NB4 (cell line): ENCODE data around the gene CD302.

Source experiments
- POLR2A ChIP-seq: IDR thresholded peaks from 2 replicates; pipeline ENCODE4 v1.6.1; 2011; ENCODE audit warnings: mild to moderate bottlenecking; ENCODE audit not compliant: insufficient read length; ENCODE audit errors: extremely low read depth
- TF ChIP-seq, protein P1 (sequence below): IDR thresholded peaks from one replicate; pipeline ENCODE4 v1.5.1; 2012; ENCODE audit warnings: low read depth, low read length

DNA sequence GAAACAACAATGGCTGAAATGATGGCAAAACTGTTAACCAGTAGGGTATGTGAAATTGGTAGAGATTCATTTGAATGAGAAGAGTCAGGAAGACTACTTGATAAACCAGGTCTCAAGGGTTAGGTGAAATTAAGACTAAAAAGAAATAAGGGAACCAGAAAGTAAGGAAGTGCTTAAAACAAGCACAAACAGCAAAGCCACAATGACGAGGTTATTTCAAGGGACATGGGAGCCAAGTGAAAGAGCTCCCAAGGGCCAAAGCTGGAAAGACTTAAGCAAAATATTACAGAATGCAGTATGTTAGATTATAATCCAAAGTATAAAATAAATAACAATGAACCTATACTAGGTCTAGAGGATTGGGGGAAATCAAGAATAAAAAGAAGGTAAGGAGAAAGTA lies 19.3 kb upstream of the CD302 start:
- no peak for TF ChIP-seq POLR2A
- TF ChIP-seq, protein P1, sequence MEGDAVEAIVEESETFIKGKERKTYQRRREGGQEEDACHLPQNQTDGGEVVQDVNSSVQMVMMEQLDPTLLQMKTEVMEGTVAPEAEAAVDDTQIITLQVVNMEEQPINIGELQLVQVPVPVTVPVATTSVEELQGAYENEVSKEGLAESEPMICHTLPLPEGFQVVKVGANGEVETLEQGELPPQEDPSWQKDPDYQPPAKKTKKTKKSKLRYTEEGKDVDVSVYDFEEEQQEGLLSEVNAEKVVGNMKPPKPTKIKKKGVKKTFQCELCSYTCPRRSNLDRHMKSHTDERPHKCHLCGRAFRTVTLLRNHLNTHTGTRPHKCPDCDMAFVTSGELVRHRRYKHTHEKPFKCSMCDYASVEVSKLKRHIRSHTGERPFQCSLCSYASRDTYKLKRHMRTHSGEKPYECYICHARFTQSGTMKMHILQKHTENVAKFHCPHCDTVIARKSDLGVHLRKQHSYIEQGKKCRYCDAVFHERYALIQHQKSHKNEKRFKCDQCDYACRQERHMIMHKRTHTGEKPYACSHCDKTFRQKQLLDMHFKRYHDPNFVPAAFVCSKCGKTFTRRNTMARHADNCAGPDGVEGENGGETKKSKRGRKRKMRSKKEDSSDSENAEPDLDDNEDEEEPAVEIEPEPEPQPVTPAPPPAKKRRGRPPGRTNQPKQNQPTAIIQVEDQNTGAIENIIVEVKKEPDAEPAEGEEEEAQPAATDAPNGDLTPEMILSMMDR: no peak
